ENCODE measurements around the gene TBC1D22A. TPM values are rescaled to one million over a fixed set of nuclear protein-coding genes. Genes with fewer than 3 reads are reported as not detected.

TBC1D22A gene
- total and polyA plus RNA-seq, 10 of the 15 experiments (the other 5 are each of a cell fraction or from before 2014, with no cell fraction given): 0.63 to 44.7 (median 27.4) TPM

- TF ChIP-seq BCLAF1 (IDR thresholded peaks at IDR 0.05): no peak
Observed at GRCh38 chr22:46905834-46906233, 143.4 kb downstream of the TBC1D22A start (continued).

GRCh38 chr22:46906326-46907045, 144.0 kb downstream of the TBC1D22A start:
- 96% methylated on average over 18 of the region's 18 CpGs for WGBS (ENCODE audit: insufficient coverage, insufficient replicate concordance, low lambda C conversion rate, missing lambda C conversion rate)
- ChIA-PET POLR2A (no interaction called here), CTCF (interaction anchor here (1.5 kb wide), 1 partner anchor 10 kb away, joined by 3 read pairs; no protein-coding TSS in a partner anchor), RAD21 (ENCODE audit: unreplicated experiment) (no interaction called here), SMC1A (ENCODE audit: uncharacterized antibody, unreplicated experiment) (no interaction called here)
- peaks cover 6 to 29% of the 10 kb centered on the region in 2 experiments; a peak in 3 of 4 replicates for H3K36me3 ChIP-seq (ENCODE audit: control insufficient read depth in 2 of 2, insufficient read depth in 2 of 2, low read length in 1 of 2)
- no peaks in the 10 kb centered on the region; the same call in 1 of the 2 replicates for H4K20me1 ChIP-seq (ENCODE audit: control insufficient read depth, insufficient read depth)
- H3K9me3 ChIP-seq (replicated peaks; ENCODE audit: control insufficient read depth, insufficient read depth, low read length): no peaks in the 10 kb centered on the region
- BruUV-seq (replicated peaks): no TSS peak
- H3K27ac ChIP-seq (ENCODE audit: control insufficient read depth, insufficient read depth): no peak overlapping the region
- DNase-seq (ENCODE audit: low read depth, low spot score) (no peak), FAIRE-seq (no peak), ATAC-seq (no peak)
- no peaks in the 10 kb centered on the region; the same call in 1 of the 2 replicates for H3K79me2 ChIP-seq (ENCODE audit: control insufficient read depth, insufficient read depth, low read length)
- intact Hi-C loops (cut with micrococcal nuclease; ENCODE audit: unreplicated experiment) (no loop called here), in situ Hi-C loops (cut with MboI) (no loop called here)
- H3K4me1 ChIP-seq (ENCODE audit: control insufficient read depth, insufficient read depth, low read length): no peaks in the 10 kb centered on the region
- no peak overlapping the region for H3K9ac ChIP-seq (ENCODE audit: control insufficient read depth, insufficient read depth, low read length)
- H3K4me3 ChIP-seq: no peak overlapping the region
- no peaks in the 10 kb centered on the region for H3K27me3 ChIP-seq (replicated peaks in 1 of 2; ENCODE audit: control insufficient read depth in 2 of 2, insufficient read depth in 2 of 2, low read length in 1 of 2)
- no peak overlapping the region for H3K4me2 ChIP-seq (ENCODE audit: control insufficient read depth, insufficient read depth)
- no peak for TF ChIP-seq GATAD2B (conservative IDR thresholded peaks at IDR 0.05; ENCODE audit: low read depth)
- TF ChIP-seq ATF3 (IDR thresholded peaks at IDR 0.05; ENCODE audit: borderline replicate concordance, extremely low read depth, low read depth, low read length): no peak
- no peak for TF ChIP-seq ZBED1 (IDR thresholded peaks at IDR 0.05; ENCODE audit: borderline replicate concordance)
- no peak for TF ChIP-seq TBL1XR1 (IDR thresholded peaks at IDR 0.05; ENCODE audit: low read depth, low read length)
- no peak for TF ChIP-seq MYC (IDR thresholded peaks at IDR 0.05; ENCODE audit: insufficient read depth, insufficient read length, insufficient replicate concordance, low read length, severe bottlenecking)
- no peak for TF ChIP-seq RAD51 (IDR thresholded peaks at IDR 0.05)
- no peak for TF ChIP-seq MEF2A (IDR thresholded peaks at IDR 0.05; ENCODE audit: insufficient read depth, low read depth, low read length)
- TF ChIP-seq LARP7 (IDR thresholded peaks at IDR 0.05): no peak
- no peak overlapping the region for H2AFZ ChIP-seq (ENCODE audit: control insufficient read depth, low read depth, low read length)

Data from GM12878 (cell line).